Heart right ventricle (tissue), 16 donors: Measurements from ENCODE around the gene PRR7. TPM values are rescaled to one million over a fixed set of nuclear protein-coding genes. Genes with fewer than 3 reads are reported as not detected.
"Not testable (repeated sequence)": the region's sequence is repeated elsewhere in the genome, so short reads cannot be mapped to it uniquely, and the experiment has no call there.

Source experiments
- ATAC-seq, 8 donors: fragments of 200-7000 bp; cut with Tn5 transposase; one replicate each; pipeline ENCODE4 v1.9.1; 2020; ENCODE audit warnings: mild to moderate bottlenecking in 8 of 8, moderate library complexity in 8 of 8, moderate number of reproducible peaks in 1 of 8
- DNase-seq, 2 donors: peaks; one replicate each; pipeline ENCODE4 v3.0.0-alpha.2; 2020
- H3K27ac ChIP-seq, 10 donors: fragments of 200-600 bp; sonication (generic) in 2 of 10; one replicate each; pipeline versions ENCODE4 v1.5.0 to v1.8.0; 2020 to 2022; ENCODE audit warnings: mild to moderate bottlenecking in 3 of 10
- H3K27me3 ChIP-seq, 7 donors: fragments of 200-600 bp; one replicate each; pipeline ENCODE4 v1.8.0; 2021 to 2022; ENCODE audit warnings: mild to moderate bottlenecking in 2 of 7
- H3K36me3 ChIP-seq, 9 donors: fragments of 200-600 bp; sonication (generic) in 1 of 9; one replicate each; pipeline versions ENCODE4 v1.5.0 to v1.8.0; 2020 to 2022; ENCODE audit warnings: mild to moderate bottlenecking in 2 of 9
- H3K4me1 ChIP-seq, 9 donors: fragments of 200-600 bp; sonication (generic) in 1 of 9; one replicate each; pipeline versions ENCODE4 v1.5.0 to v1.8.0; 2020 to 2022; ENCODE audit warnings: mild to moderate bottlenecking in 4 of 9
- H3K4me3 ChIP-seq, 10 donors: fragments of 200-600 bp; sonication (generic) in 2 of 10; one replicate each; pipeline versions ENCODE4 v1.5.0 to v1.8.0; 2020 to 2022; ENCODE audit warnings: mild to moderate bottlenecking in 7 of 10, moderate library complexity in 2 of 10
- H3K9me3 ChIP-seq, 11 donors: fragments of 200-600 bp in 10 of 11; sonication (generic) in 2 of 11; one replicate each; pipeline versions ENCODE4 v1.5.0 to v1.8.0; 2013 to 2022; ENCODE audit warnings: mild to moderate bottlenecking in 2 of 11, control low read depth in 1 of 11, moderate library complexity in 1 of 11
- CTCF ChIP-seq, 9 donors: fragments of 200-600 bp; sonication (generic) in 2 of 9; IDR thresholded peaks; one replicate each; pipeline versions ENCODE4 v1.5.0 to v1.8.0; 2021 to 2022; ENCODE audit warnings: antibody characterized with exemption in 9 of 9, mild to moderate bottlenecking in 5 of 9, moderate library complexity in 1 of 9
- WGBS, 2 donors: extraction: QIAGEN DNeasy Blood & Tissue Kit; methylation state at CpG; one replicate each; pipeline ENCODE4 v1.1.7; 2013; ENCODE audit warnings: inconsistent platforms in 1 of 2; 5-methylcytosine and 5-hydroxymethylcytosine counted together
- intact Hi-C, 10 donors: fragments of 100-400 bp; cut with DNase I; formaldehyde crosslinking; loops; one replicate each; pipeline versions ENCODE4 v1.11.1 to v1.14.2; 2022
- polyA plus RNA-seq, 2 donors: library from polyadenylated mRNA; stranded (reverse); fragments of 200-250 nt; gene quantifications; one replicate each; pipeline ENCODE4 v1.2.3, GENCODE V29; 2013
- total RNA-seq, 10 donors: library from RNA; stranded (reverse); fragmentation: NEBNext Ultra II Directional in 3 of 10; extraction: Animal tissue kit (Norgen Biotek cat#: 25700) in 3 of 10; gene quantifications; one replicate each; pipeline versions ENCODE4 v1.2.1 to v1.2.4, GENCODE V29; 2021 to 2023
- donor health status: Arrhythmogenic right ventricular cardiomyopathy.
- donor health status: ischemic (EF 13 %, LVEDD 7.1; RV severe dilation, severe dysfunction).
- donor health status: healthy with polysubstance abuse.
- donor health status: DM: no; HTN: yes; CAD: no.
- donor health status: DM: no; HTN: no; CAD: no.
- donor health status: ischemic (EF 25% LVEDD 6.9; RV normal size, moderate dysfunction).
- donor health status: ischemic (EF 25% LVEDD 5.7; RV mildly dilated, moderate dysfunction).
- donor health status: healthy.
- donor health status: DM: yes; HTN: yes; CAD: no.
- donor health status: Ischemic cardiomyopathy.
- donor health status: ischemic (EF 35%, LVEDD 5.7; RV mildly dilated, moderate dysfunction).
- donor health status: nonischemic (EF 11% LVEDD 7.7; RV severe dilation, severe dysfunction).
- donor health status: DM: yes; HTN: yes; CAD: no.
- donor health status: PGD.
- donor health status: ischemic (EF 29% LVEDD 5.4; RV normal size, mild dysfunction).
- donor health status: nonischemic (EF 23%, LVEDD 6.1; RV moderate dilation, normal function).

The PRR7 gene
- total and polyA plus RNA-seq, 12 donors = 0.97 to 2.9 (median 2.0) TPM

- DNase-seq (no peak), ATAC-seq (no peak)
- Histone ChIP-seq H3K9me3 (no peaks in the 10 kb centered on the region), H3K36me3 (no peaks in the 10 kb centered on the region), H3K27me3 (peaks cover 0 to 31% (median 0%) of the 10 kb centered on the region in 7 donors), H3K4me1 (peaks cover 0 to 23% (median 0%) of the 10 kb centered on the region in 9 donors), H3K27ac (peak overlapping the region in 1 of 10 donors; percentile 5), H3K4me3 (no peak overlapping the region)
- WGBS, 2 donors = 82 to 83% methylated on average over 3 of the region's 3 CpGs
- TF ChIP-seq CTCF (IDR thresholded peaks at IDR 0.05) = no peak
- intact Hi-C loops = no loop called here
Measured at GRCh38 chr5:177410575-177410974, 36.0 kb upstream of the PRR7 start.

- 86 to 87% methylated on average over 8 of the region's 8 CpGs for WGBS, 2 donors
- intact Hi-C loops = no loop called here
Measured at GRCh38 chr5:177412603-177413233, 33.9 kb upstream of the PRR7 start.

GRCh38 chr5:177414481-177414880 lies 32.1 kb upstream of the PRR7 start:
- peaks cover 0 to 12% (median 0%) of the 10 kb centered on the region in 7 donors for H3K27me3 ChIP-seq
- 81 to 82% methylated on average over 3 of the region's 3 CpGs for WGBS, 2 donors
- H3K4me3 ChIP-seq = no peak overlapping the region
- DNase-seq = no peak
- H3K27ac ChIP-seq = no peak overlapping the region
- no peaks in the 10 kb centered on the region for H3K36me3 ChIP-seq
- ATAC-seq = no peak
- TF ChIP-seq CTCF (IDR thresholded peaks at IDR 0.05) = no peak
- H3K4me1 ChIP-seq = peaks cover 0 to 23% (median 0%) of the 10 kb centered on the region in 9 donors
- intact Hi-C loops = no loop called here
- H3K9me3 ChIP-seq = no peaks in the 10 kb centered on the region

More at GRCh38 chr5:177412603-177413233, 33.9 kb upstream of the PRR7 start:
- Histone ChIP-seq H3K27ac (peak overlapping the region in 1 of 10 donors; percentile 59), H3K36me3 (no peaks in the 10 kb centered on the region), H3K4me1 (peaks cover 0 to 23% (median 0%) of the 10 kb centered on the region in 9 donors), H3K9me3 (no peaks in the 10 kb centered on the region), H3K27me3 (peaks cover 0 to 21% (median 0%) of the 10 kb centered on the region in 7 donors), H3K4me3 (no peak overlapping the region)
- DNase-seq (no peak), ATAC-seq (no peak)
- TF ChIP-seq CTCF (IDR thresholded peaks at IDR 0.05) = no peak

GRCh38 chr5:177417081-177417480 lies 29.5 kb upstream of the PRR7 start:
- H3K27ac ChIP-seq, intact Hi-C loops, H3K27me3 ChIP-seq, H3K36me3 ChIP-seq, H3K4me3 ChIP-seq, ATAC-seq, DNase-seq, H3K9me3 ChIP-seq: not testable (repeated sequence)
- 87 to 89% methylated on average over 6 of the region's 6 CpGs for WGBS, 2 donors
- peaks cover 0 to 23% (median 0%) of the 10 kb centered on the region in 9 donors for H3K4me1 ChIP-seq

- Histone ChIP-seq H3K27ac (no peak overlapping the region), H3K36me3 (no peaks in the 10 kb centered on the region), H3K9me3 (no peaks in the 10 kb centered on the region), H3K27me3 (no peaks in the 10 kb centered on the region), H3K4me3 (no peak overlapping the region), H3K4me1 (peaks cover 0 to 15% (median 0%) of the 10 kb centered on the region in 9 donors)
- no peak for TF ChIP-seq CTCF (IDR thresholded peaks at IDR 0.05)
- ATAC-seq (no peak), DNase-seq (no peak)
- intact Hi-C loops = no loop called here
- 71 to 85% methylated on average over 3 of the region's 3 CpGs for WGBS, 2 donors
Measured at GRCh38 chr5:177419046-177419445, 27.6 kb upstream of the PRR7 start.

GRCh38 chr5:177420472-177420871 lies 26.1 kb upstream of the PRR7 start:
- peaks cover 1 to 20% (median 4%) of the 10 kb centered on the region in 9 donors for H3K4me1 ChIP-seq
- H3K9me3 ChIP-seq, ATAC-seq, H3K27me3 ChIP-seq, H3K27ac ChIP-seq, intact Hi-C loops, DNase-seq, H3K4me3 ChIP-seq, H3K36me3 ChIP-seq: not testable (repeated sequence)
- WGBS, 2 donors = 75% methylated on average over 7 of the region's 7 CpGs
